Stomach (tissue), 4 donors: Measurements from ENCODE around the gene SPATA18.
A peak's percentile ranks its signal among the peaks of the same experiment; 100 is the strongest.

Source experiments
- CTCF ChIP-seq, 7 experiments: fragments of 450-650 bp in 4 of 7; fragments of 200-600 bp in 3 of 7; sonication (generic) in 3 of 7; IDR thresholded peaks; one replicate each; pipeline ENCODE4 v1.5.1; 2016 to 2019; ENCODE audit warnings: antibody characterized with exemption in 7 of 7, control low read depth in 2 of 7, mild to moderate bottlenecking in 1 of 7
- EP300 ChIP-seq: sonication (generic); formaldehyde crosslinking; IDR thresholded peaks from one replicate; pipeline ENCODE4 v1.6.1; 2017; ENCODE audit warnings: antibody characterized with exemption
- POLR2A ChIP-seq, 4 donors: fragments of 450-650 bp; IDR thresholded peaks; one replicate each; pipeline ENCODE4 v1.6.1; 2016; ENCODE audit warnings: antibody characterized with exemption in 4 of 4, control low read depth in 2 of 4, mild to moderate bottlenecking in 1 of 4, moderate library complexity in 1 of 4
- POLR2AphosphoS5 ChIP-seq, 3 donors: sonication (generic); formaldehyde crosslinking; IDR thresholded peaks; one replicate each; pipeline ENCODE4 v1.6.1; 2016; ENCODE audit warnings: antibody characterized with exemption in 3 of 3

GRCh38 chr4:52006887-52007286 is 44.2 kb upstream of the SPATA18 start:
- no peak for TF ChIP-seq CTCF (IDR thresholded peaks at IDR 0.05)
- peak in 1 of 3 donors; percentile 33 for TF ChIP-seq POLR2AphosphoS5 (IDR thresholded peaks at IDR 0.05)
- TF ChIP-seq POLR2A (IDR thresholded peaks at IDR 0.05) = no peak
- TF ChIP-seq EP300 = no peak
